Heart right ventricle (tissue), 16 donors: ENCODE results near the gene RHEBL1. TPM values are rescaled to one million over a fixed set of nuclear protein-coding genes. Genes with fewer than 3 reads are reported as not detected.

Source experiments
- ATAC-seq, 8 donors: fragments of 200-7000 bp; cut with Tn5 transposase; one replicate each; pipeline ENCODE4 v1.9.1; 2020; ENCODE audit warnings: mild to moderate bottlenecking in 8 of 8, moderate library complexity in 8 of 8, moderate number of reproducible peaks in 1 of 8
- DNase-seq, 2 donors: peaks; one replicate each; pipeline ENCODE4 v3.0.0-alpha.2; 2020
- H3K27ac ChIP-seq, 10 donors: fragments of 200-600 bp; sonication (generic) in 2 of 10; one replicate each; pipeline versions ENCODE4 v1.5.0 to v1.8.0; 2020 to 2022; ENCODE audit warnings: mild to moderate bottlenecking in 3 of 10
- H3K27me3 ChIP-seq, 7 donors: fragments of 200-600 bp; one replicate each; pipeline ENCODE4 v1.8.0; 2021 to 2022; ENCODE audit warnings: mild to moderate bottlenecking in 2 of 7
- H3K36me3 ChIP-seq, 9 donors: fragments of 200-600 bp; sonication (generic) in 1 of 9; one replicate each; pipeline versions ENCODE4 v1.5.0 to v1.8.0; 2020 to 2022; ENCODE audit warnings: mild to moderate bottlenecking in 2 of 9
- H3K4me1 ChIP-seq, 9 donors: fragments of 200-600 bp; sonication (generic) in 1 of 9; one replicate each; pipeline versions ENCODE4 v1.5.0 to v1.8.0; 2020 to 2022; ENCODE audit warnings: mild to moderate bottlenecking in 4 of 9
- H3K4me3 ChIP-seq, 10 donors: fragments of 200-600 bp; sonication (generic) in 2 of 10; one replicate each; pipeline versions ENCODE4 v1.5.0 to v1.8.0; 2020 to 2022; ENCODE audit warnings: mild to moderate bottlenecking in 7 of 10, moderate library complexity in 2 of 10
- H3K9me3 ChIP-seq, 11 donors: fragments of 200-600 bp in 10 of 11; sonication (generic) in 2 of 11; one replicate each; pipeline versions ENCODE4 v1.5.0 to v1.8.0; 2013 to 2022; ENCODE audit warnings: mild to moderate bottlenecking in 2 of 11, control low read depth in 1 of 11, moderate library complexity in 1 of 11
- CTCF ChIP-seq, 9 donors: fragments of 200-600 bp; sonication (generic) in 2 of 9; IDR thresholded peaks; one replicate each; pipeline versions ENCODE4 v1.5.0 to v1.8.0; 2021 to 2022; ENCODE audit warnings: antibody characterized with exemption in 9 of 9, mild to moderate bottlenecking in 5 of 9, moderate library complexity in 1 of 9
- WGBS, 2 donors: extraction: QIAGEN DNeasy Blood & Tissue Kit; methylation state at CpG; one replicate each; pipeline ENCODE4 v1.1.7; 2013; ENCODE audit warnings: inconsistent platforms in 1 of 2; 5-methylcytosine and 5-hydroxymethylcytosine counted together
- intact Hi-C, 10 donors: fragments of 100-400 bp; cut with DNase I; formaldehyde crosslinking; loops; one replicate each; pipeline versions ENCODE4 v1.11.1 to v1.14.2; 2022
- polyA plus RNA-seq, 2 donors: library from polyadenylated mRNA; stranded (reverse); fragments of 200-250 nt; gene quantifications; one replicate each; pipeline ENCODE4 v1.2.3, GENCODE V29; 2013
- total RNA-seq, 10 donors: library from RNA; stranded (reverse); fragmentation: NEBNext Ultra II Directional in 3 of 10; extraction: Animal tissue kit (Norgen Biotek cat#: 25700) in 3 of 10; gene quantifications; one replicate each; pipeline versions ENCODE4 v1.2.1 to v1.2.4, GENCODE V29; 2021 to 2023
- donor health status: Arrhythmogenic right ventricular cardiomyopathy.
- donor health status: ischemic (EF 13 %, LVEDD 7.1; RV severe dilation, severe dysfunction).
- donor health status: healthy with polysubstance abuse.
- donor health status: DM: no; HTN: yes; CAD: no.
- donor health status: DM: no; HTN: no; CAD: no.
- donor health status: ischemic (EF 25% LVEDD 6.9; RV normal size, moderate dysfunction).
- donor health status: ischemic (EF 25% LVEDD 5.7; RV mildly dilated, moderate dysfunction).
- donor health status: healthy.
- donor health status: DM: yes; HTN: yes; CAD: no.
- donor health status: Ischemic cardiomyopathy.
- donor health status: ischemic (EF 35%, LVEDD 5.7; RV mildly dilated, moderate dysfunction).
- donor health status: nonischemic (EF 11% LVEDD 7.7; RV severe dilation, severe dysfunction).
- donor health status: DM: yes; HTN: yes; CAD: no.
- donor health status: PGD.
- donor health status: ischemic (EF 29% LVEDD 5.4; RV normal size, mild dysfunction).
- donor health status: nonischemic (EF 23%, LVEDD 6.1; RV moderate dilation, normal function).

RHEBL1 gene
- total and polyA plus RNA-seq, 12 donors, result 0.23 to 1.9 (median 0.45) TPM; not detected in 2

DNA sequence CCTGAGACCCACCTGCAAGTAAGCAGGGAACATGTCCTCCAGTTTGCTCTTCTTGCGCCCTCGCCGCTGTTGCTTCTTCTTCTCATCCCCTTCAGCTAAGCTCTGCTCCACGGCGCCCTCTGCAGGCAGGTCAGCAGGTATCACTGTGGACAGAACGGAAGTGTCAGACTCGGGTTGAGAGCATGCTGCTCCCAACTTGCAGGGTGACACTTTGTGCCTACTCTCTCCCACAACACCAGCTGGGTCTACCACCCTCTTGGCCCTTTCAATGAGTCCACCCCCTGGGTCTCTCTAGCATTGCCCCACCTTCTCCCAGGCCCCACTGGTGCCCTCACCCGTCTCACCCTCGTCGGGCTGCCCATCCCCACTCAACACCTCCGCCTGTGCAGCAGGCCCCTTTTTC, 25.9 kb downstream of the RHEBL1 start:
- intact Hi-C loops, result no loop called here
- TF ChIP-seq CTCF (IDR thresholded peaks at IDR 0.05), result peak; percentile 27 to 75 (median 67)
- peak; percentile 59 to 73 for DNase-seq
- Histone ChIP-seq H3K4me3 (no peak overlapping the region), H3K36me3 (peaks cover 20 to 100% (median 87%) of the 10 kb centered on the region in 9 donors), H3K4me1 (no peaks in the 10 kb centered on the region), H3K27ac (no peak overlapping the region), H3K9me3 (no peaks in the 10 kb centered on the region), H3K27me3 (no peaks in the 10 kb centered on the region)
- peak in 7 of 8 donors; percentile 10 to 51 (median 33) for ATAC-seq
- WGBS, 2 donors, result 58 to 64% methylated on average over 11 of the region's 11 CpGs

- Histone ChIP-seq H3K4me1 (no peaks in the 10 kb centered on the region), H3K27ac (no peak overlapping the region), H3K36me3 (peaks cover 20 to 100% (median 87%) of the 10 kb centered on the region in 9 donors), H3K9me3 (no peaks in the 10 kb centered on the region), H3K4me3 (no peak overlapping the region), H3K27me3 (no peaks in the 10 kb centered on the region)
- no peak for TF ChIP-seq CTCF (IDR thresholded peaks at IDR 0.05)
- 97 to 99% methylated on average over 4 of the region's 4 CpGs for WGBS, 2 donors
- intact Hi-C loops, result no loop called here
- ATAC-seq (no peak), DNase-seq (no peak)
Measured at GRCh38 chr12:49043241-49043640, 26.5 kb downstream of the RHEBL1 start.

DNA sequence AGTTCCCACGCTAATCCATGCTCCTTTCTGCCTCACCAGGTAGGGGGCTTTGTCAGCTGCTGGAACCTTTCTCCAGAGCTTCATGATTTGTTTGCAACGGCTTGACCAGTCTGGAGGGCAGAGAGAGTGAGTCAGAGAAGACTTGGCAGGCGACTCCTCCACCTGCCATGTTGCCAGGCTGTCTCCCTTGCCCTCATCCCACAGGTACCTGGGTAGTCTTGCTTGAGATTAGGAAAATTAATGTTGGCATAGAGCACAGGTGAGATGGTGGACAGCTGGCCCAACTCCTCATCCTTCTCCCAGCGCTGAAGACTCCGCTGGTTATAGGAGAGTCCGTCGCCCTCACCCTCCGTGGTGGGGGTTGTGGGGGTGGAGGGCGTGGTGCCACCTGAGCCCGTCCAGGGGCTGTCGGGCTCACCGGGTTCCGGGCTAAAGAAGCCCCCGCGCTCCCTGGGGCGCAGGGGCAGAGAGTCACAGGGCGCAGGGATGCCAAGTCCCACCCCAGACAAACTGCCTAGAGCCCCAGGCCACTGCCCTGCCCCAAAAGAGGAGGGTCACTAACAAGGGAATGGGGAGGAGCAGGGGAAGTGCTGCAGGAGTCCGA, 27.8 kb downstream of the RHEBL1 start:
- 92 to 95% methylated on average over 18 of the region's 18 CpGs for WGBS, 2 donors
- Histone ChIP-seq H3K27me3 (no peaks in the 10 kb centered on the region), H3K4me3 (no peak overlapping the region), H3K9me3 (no peaks in the 10 kb centered on the region), H3K36me3 (peaks cover 20 to 100% (median 94%) of the 10 kb centered on the region in 9 donors), H3K4me1 (peaks cover 0 to 7% (median 0%) of the 10 kb centered on the region in 9 donors), H3K27ac (no peak overlapping the region)
- DNase-seq, result no peak
- no peak for TF ChIP-seq CTCF (IDR thresholded peaks at IDR 0.05)
- intact Hi-C loops, result no loop called here
- no peak for ATAC-seq

DNA sequence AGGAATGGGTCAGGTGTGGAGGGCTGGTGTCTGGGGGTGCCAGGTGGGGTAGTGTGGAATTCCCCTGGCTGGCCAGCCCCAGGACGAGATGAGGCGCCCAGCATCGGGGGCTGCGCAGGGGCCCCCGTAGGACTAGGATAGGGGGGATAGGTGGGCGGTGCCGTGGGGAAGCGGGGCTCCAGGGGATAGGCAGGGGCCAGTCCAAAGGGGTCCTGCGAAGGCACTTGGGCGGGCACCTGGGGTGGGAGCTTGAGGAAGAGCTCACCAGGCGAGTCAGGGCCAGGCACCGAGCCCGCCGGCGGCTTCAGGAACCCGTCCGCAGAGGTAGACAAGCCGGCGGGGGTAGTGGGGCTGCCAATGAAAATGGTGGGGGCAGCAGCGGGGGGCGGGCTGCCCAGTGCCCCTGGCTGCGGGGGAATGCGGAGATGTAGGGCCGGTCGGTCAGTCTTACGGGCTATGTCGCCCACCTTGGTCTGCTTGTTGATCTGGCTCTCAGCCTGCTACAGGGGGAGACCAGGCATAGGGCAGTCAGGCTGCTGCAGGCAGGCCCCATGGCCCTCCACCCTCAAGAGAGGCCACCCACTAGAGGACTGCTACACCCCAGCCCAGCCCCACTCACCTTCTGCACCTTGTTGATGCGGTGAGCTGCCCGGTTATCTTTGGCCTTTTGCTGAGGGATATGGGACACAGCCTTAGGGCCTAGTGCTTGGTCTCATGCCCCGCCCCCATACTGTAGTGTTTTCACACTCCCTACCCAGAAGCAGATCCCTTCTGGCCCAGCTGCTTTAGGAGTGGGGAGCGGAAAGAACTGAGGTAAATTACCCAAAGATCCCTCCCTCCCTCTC, 28.5 kb downstream of the RHEBL1 start:
- Histone ChIP-seq H3K36me3 (peaks cover 20 to 100% (median 93%) of the 10 kb centered on the region in 9 donors), H3K4me1 (peaks cover 0 to 12% (median 0%) of the 10 kb centered on the region in 9 donors), H3K27ac (no peak overlapping the region), H3K27me3 (no peaks in the 10 kb centered on the region), H3K9me3 (no peaks in the 10 kb centered on the region), H3K4me3 (no peak overlapping the region)
- DNase-seq (peak in 1 of 2 donors; percentile 11), ATAC-seq (peak in 1 of 8 donors; percentile 15)
- intact Hi-C loops, result no loop called here
- 93 to 94% methylated on average over 31 of the region's 31 CpGs for WGBS, 2 donors
- TF ChIP-seq CTCF (IDR thresholded peaks at IDR 0.05), result no peak
